Measurements from ENCODE around the gene CLCN4.

The CLCN4 gene

DNA sequence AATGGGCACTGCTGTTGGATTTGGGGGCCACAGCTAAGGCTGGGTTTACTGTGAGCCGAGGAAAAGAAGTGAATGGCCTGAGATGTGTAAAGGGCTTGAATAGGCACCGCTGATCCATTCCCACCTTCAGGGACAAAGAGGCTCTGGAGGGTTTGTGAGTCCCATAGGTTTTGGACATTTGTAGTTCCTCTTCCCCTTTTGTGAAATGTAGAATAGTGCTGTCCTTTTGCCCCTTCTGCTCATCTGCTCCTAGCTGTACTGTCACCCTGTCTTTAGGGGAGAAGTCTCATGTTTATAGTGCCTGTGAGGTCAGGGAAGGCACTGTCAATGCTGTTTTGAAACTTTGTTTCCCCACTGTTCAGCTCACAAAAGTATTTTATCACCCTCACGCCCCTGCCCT, 26.4 kb upstream of the CLCN4 start:
- no peak for DNase-seq

DNA sequence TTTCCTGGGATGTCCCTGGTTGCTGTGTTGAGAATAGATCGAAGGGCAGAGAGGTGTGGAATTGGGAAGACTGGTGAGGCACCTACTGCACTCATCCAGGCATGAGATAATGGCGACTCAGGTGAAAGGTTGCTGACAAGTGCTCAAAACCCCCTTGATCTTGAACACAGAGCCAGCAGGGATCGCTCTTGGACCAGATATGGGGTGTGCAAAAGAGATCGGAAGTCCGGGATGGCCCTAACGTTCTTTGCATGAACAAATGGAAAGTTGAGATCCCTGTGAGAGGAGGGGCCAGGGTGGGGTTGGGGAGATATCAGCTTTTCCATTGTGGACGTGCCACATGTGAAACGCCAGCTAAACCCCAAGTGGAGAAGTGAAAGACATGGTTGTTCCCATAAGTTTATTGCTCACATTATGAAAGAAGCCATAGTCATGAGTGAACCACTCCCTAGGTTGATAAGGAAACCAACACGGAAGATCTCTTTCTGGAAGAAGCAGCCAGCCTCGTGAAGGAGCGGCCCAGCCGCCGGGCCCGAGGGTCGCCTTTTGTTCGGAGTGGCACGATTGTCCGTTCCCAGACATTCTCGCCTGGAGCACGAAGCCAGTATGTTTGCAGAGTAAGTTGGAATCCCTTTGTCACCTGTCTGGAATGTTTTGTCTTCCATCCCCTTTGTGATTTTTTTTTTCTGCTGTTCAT, 22.6 kb upstream of the CLCN4 start:
- DNase-seq: no peak

- DNase-seq: no peak
Measured at GRCh38 chrX:10134921-10135320, 21.9 kb upstream of the CLCN4 start.

DNA sequence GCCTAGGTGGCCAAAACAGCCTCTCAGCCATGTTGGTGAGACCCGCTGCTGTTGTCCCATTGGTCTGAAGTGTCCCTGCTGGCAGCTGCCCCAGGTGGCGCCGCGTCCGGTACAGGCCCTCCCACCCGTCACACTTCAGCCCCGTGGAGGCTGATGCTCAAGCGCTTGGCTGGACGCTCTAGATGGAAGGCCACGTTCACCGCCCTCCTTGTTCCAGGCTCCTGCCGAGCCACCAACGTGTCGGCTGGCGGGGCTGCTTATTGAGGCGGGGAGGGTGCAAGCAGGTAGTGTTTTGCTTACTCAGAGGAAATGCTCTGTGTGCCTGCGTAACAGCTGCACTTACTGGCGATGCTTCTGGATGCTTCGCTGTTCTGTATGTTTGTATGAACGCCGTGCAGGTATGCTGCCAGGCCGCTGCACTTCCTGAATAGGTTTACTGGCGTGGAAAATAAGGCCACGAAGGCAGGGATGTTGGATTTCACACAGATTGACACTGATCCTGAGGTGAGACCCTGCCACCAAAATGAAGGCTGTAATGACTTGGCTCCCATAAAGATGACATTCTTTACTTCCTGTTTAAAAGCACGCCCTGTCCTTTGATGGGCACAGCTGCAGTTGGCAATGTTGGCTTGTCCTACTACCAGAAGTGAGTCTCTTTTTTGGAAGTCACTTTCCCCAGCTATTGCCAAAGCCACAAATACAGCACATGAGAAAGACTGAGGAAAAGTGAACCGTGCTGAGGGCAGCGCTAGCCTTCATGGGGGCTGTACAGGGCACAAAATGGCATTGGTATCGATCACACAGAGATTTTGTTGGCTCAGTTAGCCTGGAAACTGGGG, 21.0 kb upstream of the CLCN4 start:
- DNase-seq: no peak

DNA sequence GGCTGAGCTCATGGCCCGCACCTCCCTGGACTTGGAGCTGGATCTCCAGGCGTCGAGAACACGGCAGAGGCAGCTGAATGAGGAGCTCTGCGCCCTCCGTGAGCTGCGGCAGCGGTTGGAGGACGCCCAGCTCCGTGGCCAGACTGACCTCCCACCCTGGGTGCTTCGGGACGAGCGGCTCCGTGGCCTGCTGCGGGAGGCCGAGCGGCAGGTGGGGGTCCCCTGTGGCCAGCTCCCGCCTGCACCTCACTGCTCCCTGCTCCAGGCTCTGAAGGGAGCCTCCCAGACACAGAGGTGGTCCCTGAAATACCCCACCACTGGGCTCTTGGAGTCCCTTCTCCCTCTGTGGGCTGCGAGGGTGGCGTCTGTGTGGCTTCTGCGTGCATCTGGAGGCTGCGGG, 18.0 kb upstream of the CLCN4 start:
- DNase-seq: no peak

DNA sequence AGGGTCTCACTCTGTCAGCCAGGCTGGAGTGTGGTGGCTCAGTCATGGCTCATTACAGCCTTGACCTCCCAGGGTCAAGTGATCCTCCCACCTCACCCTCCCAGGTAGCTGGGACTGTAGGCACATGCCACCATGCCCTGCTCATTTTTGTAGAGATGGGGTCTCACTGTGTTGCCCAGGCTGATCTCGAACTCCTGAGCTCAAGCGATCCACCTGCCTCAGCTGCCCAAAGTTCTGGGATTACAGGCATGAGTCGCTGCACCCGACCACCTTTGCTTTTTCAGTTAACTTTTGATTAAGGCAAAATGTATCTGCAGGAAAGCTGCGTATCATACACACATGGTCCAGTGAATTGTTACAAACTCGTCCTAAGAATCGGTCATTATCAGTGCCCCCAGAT, 16.5 kb upstream of the CLCN4 start:
- DNase-seq: no peak

GRCh38 chrX:10142041-10142599, 14.7 kb upstream of the CLCN4 start:
- DNase-seq: no peak

DNA sequence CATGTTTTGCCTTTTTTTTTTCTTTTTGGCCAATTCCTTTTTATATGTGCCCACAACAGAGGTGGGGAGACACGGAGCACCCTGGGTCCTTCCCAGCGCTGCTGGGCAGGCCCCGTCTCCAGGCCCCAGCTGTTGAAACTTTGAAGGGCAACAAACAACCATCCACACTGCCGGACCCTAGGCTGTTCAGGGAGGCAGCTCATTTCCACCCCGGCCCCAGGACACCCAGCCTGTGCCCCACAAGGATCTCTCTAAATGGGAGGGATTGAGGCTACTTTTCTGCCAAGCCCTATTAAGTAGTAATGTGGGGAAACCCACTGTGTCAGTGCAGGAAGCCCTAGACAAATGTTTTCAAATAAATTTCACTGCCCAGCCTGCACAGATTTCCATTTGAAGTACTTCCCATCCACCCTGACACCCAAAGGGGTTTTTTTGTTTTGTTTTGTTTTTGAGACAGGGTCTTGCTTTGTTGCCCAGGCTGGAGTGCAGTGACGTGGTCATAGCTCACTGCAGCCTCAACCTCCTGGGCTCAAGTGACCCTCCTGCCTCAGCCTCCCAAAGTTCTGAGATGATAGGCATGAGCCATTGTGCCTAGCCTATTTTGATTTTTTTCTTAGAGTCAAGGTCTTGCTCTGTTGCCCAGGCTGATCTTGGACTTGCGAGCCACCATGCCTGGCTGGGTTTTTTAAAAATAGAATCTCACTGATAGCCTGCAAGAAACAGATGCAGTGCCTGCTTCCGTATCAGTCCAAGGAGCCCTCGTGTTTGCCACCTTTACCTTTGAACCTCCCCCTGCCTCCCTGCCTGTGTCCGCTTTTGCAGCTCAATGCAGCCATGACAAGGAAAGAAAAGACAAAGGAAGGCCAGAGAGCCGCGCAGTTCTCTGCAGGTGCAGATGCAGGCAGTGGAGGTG, 13.4 kb upstream of the CLCN4 start:
- DNase-seq: no peak

- no peak for DNase-seq
Measured at GRCh38 chrX:10146346-10146745, 10.4 kb upstream of the CLCN4 start.

DNA sequence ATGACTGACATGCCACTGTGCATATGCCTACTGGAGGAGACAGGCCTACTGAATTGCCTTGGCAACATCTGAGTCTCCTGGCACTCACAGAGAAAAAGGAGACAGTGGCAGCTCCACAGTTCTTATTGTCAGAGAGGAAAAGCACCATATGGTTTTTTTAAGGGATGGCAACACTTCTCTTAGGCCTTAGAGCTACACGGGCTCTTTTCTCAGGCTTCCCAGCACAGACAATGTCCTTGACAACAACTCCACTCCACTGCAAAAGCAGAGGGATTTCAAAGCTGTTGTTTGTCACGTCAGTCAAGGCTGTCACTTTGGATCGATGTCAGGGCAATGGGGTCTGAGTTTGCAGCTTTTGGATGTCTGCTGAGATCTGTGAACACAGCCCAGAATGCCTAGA, 4.7 kb upstream of the CLCN4 start:
- no peak for DNase-seq

DNA sequence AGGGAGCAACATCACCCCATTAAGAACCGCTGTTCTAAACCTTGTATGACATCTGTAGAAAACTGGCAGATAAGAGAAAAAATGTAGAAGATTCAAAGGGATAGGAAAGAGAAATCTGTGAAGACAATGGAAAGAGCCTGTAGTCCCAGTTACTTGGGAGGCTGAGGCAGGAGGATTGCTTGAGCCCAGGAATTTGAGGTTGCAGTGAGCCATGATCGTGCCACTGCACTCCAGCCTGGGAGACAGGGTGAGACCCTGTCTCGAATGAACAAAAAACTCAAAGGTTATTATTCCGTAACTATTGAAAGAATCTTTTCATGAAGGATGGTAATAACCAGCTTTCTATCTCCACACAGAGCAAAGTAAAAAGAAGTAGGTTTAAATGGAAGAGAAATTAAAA, 1.6 kb upstream of the CLCN4 start:
- DNase-seq: no peak

DNA sequence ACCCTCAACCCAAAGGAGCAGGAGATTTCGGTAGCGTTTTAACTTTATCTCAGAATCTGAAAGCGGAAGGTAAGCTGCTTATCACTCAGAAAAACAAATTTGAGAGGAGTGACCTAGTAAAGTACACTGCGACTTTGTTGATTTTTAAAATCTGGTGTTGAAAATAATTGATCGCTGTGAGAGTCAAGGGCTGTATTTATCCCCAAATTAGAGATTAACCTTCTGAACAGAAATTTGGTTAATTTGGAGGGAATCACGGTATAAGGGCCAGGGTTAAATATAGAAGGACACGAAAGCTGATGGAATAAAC, 212 bp downstream of the CLCN4 start:
- peak in 1 of 3 experiments; percentile 49 for DNase-seq

GRCh38 chrX:10157543-10157942, 768 bp downstream of the CLCN4 start:
- no peak for DNase-seq

DNA sequence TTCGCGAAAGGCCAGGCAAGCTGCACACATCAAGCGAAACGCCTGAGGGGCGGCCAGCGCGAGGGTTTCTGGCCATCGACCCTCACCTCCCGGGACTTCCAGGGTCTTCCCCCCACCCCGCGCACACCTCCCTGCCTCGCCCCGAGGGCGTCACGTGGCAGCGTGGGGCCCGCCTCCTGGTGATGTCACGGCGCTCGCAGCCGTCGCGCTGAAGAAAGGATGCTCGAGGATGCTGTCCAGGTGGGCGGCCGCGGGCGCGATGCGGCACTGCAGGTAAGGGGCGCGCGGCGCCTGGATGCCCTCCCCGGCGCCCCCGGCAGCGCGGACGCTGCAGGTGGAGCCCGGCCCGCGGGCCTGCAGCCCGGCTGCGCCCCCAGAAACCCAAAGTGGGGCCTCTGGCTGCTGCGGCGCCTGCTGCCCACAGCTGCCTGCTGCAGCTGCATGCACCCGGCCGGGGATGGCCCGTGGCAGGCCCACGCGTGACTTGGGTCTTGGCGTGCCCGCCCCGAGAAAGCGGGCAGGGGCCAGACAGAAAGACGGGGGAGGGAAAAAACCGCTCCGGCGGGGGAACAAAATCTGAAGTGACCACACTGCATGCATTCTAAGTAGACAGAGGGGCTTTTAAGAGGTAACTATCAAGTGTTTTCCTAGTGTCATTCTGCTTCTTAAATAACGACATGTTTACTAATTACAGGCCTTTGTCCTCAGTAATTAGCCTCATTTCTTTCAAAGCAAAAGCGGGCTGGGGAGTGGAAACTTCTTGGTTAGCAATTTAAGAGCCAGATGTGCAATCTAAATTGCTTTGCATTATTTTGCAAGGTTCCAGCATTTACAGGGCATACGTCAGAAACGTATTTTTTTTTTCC, 1.7 kb downstream of the CLCN4 start:
- peak in 2 of 3 experiments; percentile 70 to 77 for DNase-seq

DNA sequence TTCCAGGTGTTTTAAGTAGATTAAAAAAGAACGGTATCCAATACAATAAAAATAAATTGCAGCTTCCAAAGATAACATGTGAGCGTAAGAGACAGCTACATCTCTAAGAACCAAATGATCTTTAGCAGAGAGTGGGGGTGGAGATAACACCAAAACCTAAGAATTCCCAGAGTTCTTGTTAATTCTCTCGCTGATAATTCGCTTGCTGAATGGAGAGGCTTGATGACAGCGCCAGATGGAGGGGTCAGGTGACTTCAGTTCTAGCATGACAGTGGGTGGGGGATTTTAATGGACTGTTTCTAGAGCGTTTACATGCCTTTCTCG, 2.3 kb downstream of the CLCN4 start:
- DNase-seq: peak in 1 of 3 experiments; percentile 63

DNA sequence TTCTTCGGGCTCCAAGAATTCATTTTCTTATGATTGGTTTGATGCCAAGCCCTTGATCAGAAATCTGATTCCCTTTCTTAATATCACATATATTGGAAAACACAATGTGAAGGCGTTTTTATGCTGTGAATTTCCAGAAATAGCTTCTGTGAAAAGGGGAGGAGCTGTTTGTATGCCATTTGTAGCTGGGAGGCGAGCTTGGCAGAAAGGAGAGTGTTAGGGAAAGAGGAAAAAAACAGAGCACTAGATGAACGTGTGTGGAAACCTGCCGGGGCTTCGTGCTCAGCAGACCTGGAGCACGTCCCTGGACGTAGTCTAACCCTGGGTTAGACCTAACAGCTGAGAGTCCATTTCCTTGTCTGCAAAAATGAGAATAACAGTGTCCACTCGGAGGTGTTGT, 3.4 kb downstream of the CLCN4 start:
- DNase-seq: no peak

- no peak for DNase-seq
Measured at GRCh38 chrX:10163031-10163430, 6.3 kb downstream of the CLCN4 start.

DNA sequence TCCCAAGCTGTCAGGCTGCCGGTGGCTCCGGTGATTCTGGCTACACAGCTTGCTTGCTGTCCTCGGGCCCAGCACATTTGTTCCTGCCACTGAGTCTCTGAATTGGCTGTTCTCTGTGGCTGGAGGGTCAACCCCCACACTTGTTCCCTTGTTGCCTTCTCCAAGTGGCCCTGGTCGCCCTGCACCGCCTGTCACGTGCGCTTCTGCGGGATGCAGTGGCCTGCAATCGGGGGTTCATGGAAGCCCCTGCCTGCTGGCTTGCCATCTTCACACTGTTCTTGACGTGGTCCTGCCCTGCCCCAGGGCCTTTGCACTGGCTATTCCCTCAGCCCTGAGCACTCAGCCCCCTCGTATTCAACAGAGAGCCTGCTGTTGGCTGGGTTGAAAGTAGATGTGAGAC, 8.1 kb downstream of the CLCN4 start:
- no peak for DNase-seq

GRCh38 chrX:10165580-10166247, 8.9 kb downstream of the CLCN4 start:
- DNase-seq: no peak

- DNase-seq: no peak
Measured at GRCh38 chrX:10166248-10166716, 9.5 kb downstream of the CLCN4 start.

GRCh38 chrX:10166731-10167151, 10.0 kb downstream of the CLCN4 start:
- no peak for DNase-seq

DNA sequence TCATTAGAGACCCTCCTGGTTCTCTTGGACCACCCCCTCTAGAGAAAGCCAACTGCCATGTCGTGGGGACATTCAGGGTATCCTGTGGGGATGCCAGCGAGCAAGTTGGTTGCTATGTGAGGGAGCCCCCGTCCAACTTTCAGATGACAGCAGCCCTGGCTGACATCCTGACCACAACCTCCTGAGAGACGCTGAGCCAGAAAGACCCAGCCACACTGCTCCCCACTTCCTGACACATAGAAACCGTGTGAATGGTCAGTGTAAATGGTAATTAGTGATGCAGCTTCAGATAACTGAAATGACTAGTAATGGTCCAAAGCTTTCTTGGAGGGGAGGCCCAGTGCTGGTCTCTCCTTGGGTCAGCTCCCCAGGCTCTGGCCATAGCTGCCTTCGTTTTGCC, 10.8 kb downstream of the CLCN4 start:
- DNase-seq: no peak
